Neural cell (in vitro differentiated cells): ENCODE data around the gene CDH8. TPM values are rescaled to one million over a fixed set of nuclear protein-coding genes. Genes with fewer than 3 reads are reported as not detected.

Source experiments
- H2AFZ ChIP-seq: fragments of 200-600, 300-800 bp; sonication (generic), shearing (Covaris generic); 2 replicates; pipeline ENCODE4 v1.6.0; 2014; ENCODE audit warnings: low read depth, mild to moderate bottlenecking, antibody characterized with exemption, low read length, moderate library complexity
- H3F3A ChIP-seq: fragments of 200-600 bp; shearing (Covaris generic); 2 replicates; pipeline ENCODE4 v1.6.1; 2016; ENCODE audit warnings: mild to moderate bottlenecking, moderate library complexity, mixed read lengths, antibody characterized with exemption, low read length; ENCODE audit not compliant: insufficient read depth, poor library complexity, severe bottlenecking
- H3K27ac ChIP-seq: fragments of 200-600, 300-800 bp; sonication (generic), shearing (Covaris generic); 2 replicates; pipeline ENCODE4 v1.5.1; 2014; ENCODE audit warnings: mild to moderate bottlenecking, low read length, moderate library complexity
- H3K27me3 ChIP-seq: fragments of 300-800, 200-600 bp; sonication (generic), shearing (Covaris generic); 2 replicates; pipeline ENCODE4 v1.6.0; 2014; ENCODE audit warnings: mild to moderate bottlenecking, low read depth, low read length, moderate library complexity; ENCODE audit not compliant: insufficient read depth
- H3K36me3 ChIP-seq: fragments of 300-800, 200-600 bp; sonication (generic), shearing (Covaris generic); 2 replicates; pipeline ENCODE4 v1.5.1; 2014; ENCODE audit warnings: mild to moderate bottlenecking, antibody characterized with exemption, low read length, moderate library complexity; ENCODE audit not compliant: insufficient read depth
- H3K4me2 ChIP-seq: fragments of 300-800, 200-600 bp; sonication (generic), shearing (Covaris generic); 2 replicates; pipeline ENCODE4 v1.6.0; 2014; ENCODE audit warnings: mild to moderate bottlenecking, low read length
- H3K4me3 ChIP-seq: fragments of 300-800, 200-600 bp; sonication (generic), shearing (Covaris generic); 2 replicates; pipeline ENCODE4 v1.5.1; 2014; ENCODE audit warnings: mild to moderate bottlenecking, low read length, moderate library complexity
- H3K79me2 ChIP-seq: fragments of 200-600 bp; shearing (Covaris generic); replicated peaks from 2 replicates; pipeline ENCODE4 v1.6.0; 2014; ENCODE audit warnings: mild to moderate bottlenecking, low read length, moderate library complexity; ENCODE audit not compliant: insufficient read depth
- H3K9ac ChIP-seq: fragments of 300-800, 200-600 bp; sonication (generic), shearing (Covaris generic); 2 replicates; pipeline ENCODE4 v1.6.1; 2016; ENCODE audit warnings: mild to moderate bottlenecking, low read length, mixed read lengths
- H3K9me2 ChIP-seq: fragments of 200-600 bp; shearing (Covaris generic); 2 replicates; pipeline ENCODE4 v1.6.1; 2016; ENCODE audit warnings: mild to moderate bottlenecking, low read length, mixed read lengths; ENCODE audit not compliant: insufficient read depth
- H3K9me3 ChIP-seq: fragments of 200-600, 300-800 bp; sonication (generic), shearing (Covaris generic); 2 replicates; pipeline ENCODE4 v1.6.1; 2016; ENCODE audit warnings: mild to moderate bottlenecking, mixed run types, low read length, moderate library complexity, mixed read lengths
- H4K20me1 ChIP-seq: fragments of 200-600 bp; shearing (Covaris generic); 2 replicates; pipeline ENCODE4 v1.6.1; 2016; ENCODE audit warnings: mild to moderate bottlenecking, mixed run types; ENCODE audit not compliant: insufficient read depth
- CTCF ChIP-seq: fragments of 450-650 bp; IDR thresholded peaks from 2 replicates; pipeline ENCODE4 v1.5.1; 2014; ENCODE audit warnings: antibody characterized with exemption, mild to moderate bottlenecking, moderate library complexity; ENCODE audit not compliant: poor library complexity, severe bottlenecking
- EP300 ChIP-seq: fragments of 450-650 bp; conservative IDR thresholded peaks from 2 replicates; pipeline ENCODE4 v1.6.1; 2014; ENCODE audit warnings: antibody characterized with exemption, mild to moderate bottlenecking, moderate library complexity; ENCODE audit not compliant: poor library complexity, severe bottlenecking
- EZH2 ChIP-seq: fragments of 200-600, 300-800 bp; shearing (Covaris generic), sonication (generic); IDR thresholded peaks from 2 replicates; pipeline ENCODE4 v1.6.1; 2014; ENCODE audit warnings: antibody characterized with exemption, low read length, borderline replicate concordance, mild to moderate bottlenecking; ENCODE audit not compliant: insufficient read depth, poor library complexity, severe bottlenecking
- MXI1 ChIP-seq: fragments of 450-650 bp; conservative IDR thresholded peaks from 2 replicates; pipeline ENCODE4 v1.6.1; 2014; ENCODE audit warnings: antibody characterized with exemption, mild to moderate bottlenecking; ENCODE audit not compliant: poor library complexity, severe bottlenecking
- POLR2AphosphoS5 ChIP-seq: IDR thresholded peaks from 2 replicates; pipeline ENCODE4 v1.6.1; 2012
- RAD21 ChIP-seq: fragments of 450-650 bp; conservative IDR thresholded peaks from 2 replicates; pipeline ENCODE4 v1.6.1; 2014; ENCODE audit warnings: antibody characterized with exemption, mild to moderate bottlenecking, moderate library complexity
- REST ChIP-seq: IDR thresholded peaks from 2 replicates; pipeline ENCODE4 v1.6.1; 2012; ENCODE audit warnings: borderline replicate concordance
- SMC3 ChIP-seq: fragments of 450-650 bp; conservative IDR thresholded peaks from 2 replicates; pipeline ENCODE4 v1.6.1; 2014; ENCODE audit warnings: antibody characterized with exemption, mild to moderate bottlenecking, moderate library complexity; ENCODE audit not compliant: poor library complexity
- TAF1 ChIP-seq: IDR thresholded peaks from 2 replicates; pipeline ENCODE4 v1.6.1; 2012; ENCODE audit warnings: low read depth
- polyA plus RNA-seq: library from polyadenylated mRNA; depleted of rRNA; stranded (reverse); fragments of >200 nt; gene quantifications from 2 replicates; pipeline ENCODE4 v1.2.3, GENCODE V29; 2014

The CDH8 gene
- polyA plus RNA-seq, 1 donor from 2014 or later: 5.0 TPM

- Histone ChIP-seq H4K20me1 (no peaks in the 10 kb centered on the region), H3K9ac (no peak overlapping the region)
These were observed 83.4 kb downstream of the CDH8 start for GRCh38 chr16:61952841-61953240.

GRCh38 chr16:61948414-61948813, 87.8 kb downstream of the CDH8 start:
- Histone ChIP-seq H3K9ac (no peak overlapping the region), H3K27ac (no peak overlapping the region), H3K79me2 (no peaks in the 10 kb centered on the region), H3K9me2 (no peaks in the 10 kb centered on the region), H3K4me2 (no peak overlapping the region), H3F3A (no peaks in the 10 kb centered on the region), H4K20me1 (no peaks in the 10 kb centered on the region), H3K9me3 (no peaks in the 10 kb centered on the region), H3K27me3 (no peaks in the 10 kb centered on the region), H2AFZ (no peak overlapping the region), H3K36me3 (no peaks in the 10 kb centered on the region), H3K4me3 (no peak overlapping the region)
- no peak for TF ChIP-seq TAF1
- no peak for TF ChIP-seq SMC3
- no peak for TF ChIP-seq RAD21
- no peak for TF ChIP-seq POLR2AphosphoS5

More at GRCh38 chr16:61952841-61953240, 83.4 kb downstream of the CDH8 start:
- no peaks in the 10 kb centered on the region for H3K9me2 ChIP-seq
- no peaks in the 10 kb centered on the region for H3F3A ChIP-seq
- H3K9me3 ChIP-seq: no peaks in the 10 kb centered on the region
- no peak overlapping the region for H3K4me2 ChIP-seq
- no peak for TF ChIP-seq REST
- TF ChIP-seq SMC3: no peak
- no peak for TF ChIP-seq TAF1
- no peak overlapping the region for H3K4me3 ChIP-seq
- H3K79me2 ChIP-seq: no peaks in the 10 kb centered on the region
- H3K27ac ChIP-seq: no peak overlapping the region
- H3K27me3 ChIP-seq: no peaks in the 10 kb centered on the region
- no peak overlapping the region for H2AFZ ChIP-seq
- H3K36me3 ChIP-seq: no peaks in the 10 kb centered on the region

- no peaks in the 10 kb centered on the region for H4K20me1 ChIP-seq
- no peaks in the 10 kb centered on the region for H3F3A ChIP-seq
- no peak overlapping the region for H3K27ac ChIP-seq
- no peaks in the 10 kb centered on the region for H3K36me3 ChIP-seq
- no peak overlapping the region for H2AFZ ChIP-seq
- no peaks in the 10 kb centered on the region for H3K79me2 ChIP-seq
- H3K27me3 ChIP-seq: no peaks in the 10 kb centered on the region
- H3K4me3 ChIP-seq: no peak overlapping the region
- no peaks in the 10 kb centered on the region for H3K9me2 ChIP-seq
- no peak overlapping the region for H3K9ac ChIP-seq
- TF ChIP-seq TAF1: no peak
- no peak for TF ChIP-seq MXI1
- TF ChIP-seq POLR2AphosphoS5: no peak
- TF ChIP-seq EZH2: no peak
- no peak for TF ChIP-seq EP300
- TF ChIP-seq REST: no peak
- TF ChIP-seq SMC3: no peak
- TF ChIP-seq RAD21: no peak
- TF ChIP-seq CTCF: no peak
- no peaks in the 10 kb centered on the region for H3K9me3 ChIP-seq
- no peak overlapping the region for H3K4me2 ChIP-seq
These were observed 90.2 kb downstream of the CDH8 start for GRCh38 chr16:61946019-61946418.
